ENCODE measurements around the gene MPND.

The MPND gene

GRCh38 chr19:4409123-4409933, 66.0 kb downstream of the MPND start:
- no peak for DNase-seq
